ENCODE results near the gene ADH1B.

DNA sequence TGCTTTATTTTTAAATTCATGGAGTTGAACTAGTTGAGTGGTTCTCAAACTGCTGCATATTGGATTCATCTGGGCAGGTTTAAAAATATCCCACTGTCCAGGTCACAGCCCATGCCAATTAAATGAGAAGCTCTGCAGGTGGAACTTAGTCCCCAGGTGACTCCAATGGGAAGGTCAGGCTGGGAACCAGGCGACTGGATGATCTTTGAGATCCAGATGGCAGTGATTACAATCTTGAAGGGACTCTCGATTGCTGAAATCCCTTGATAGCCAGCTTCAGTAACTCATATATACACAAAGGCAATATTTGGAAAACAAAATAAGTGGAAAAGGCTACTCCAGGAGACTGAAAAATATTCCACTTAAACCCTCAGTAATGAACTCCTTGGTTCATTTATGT is 38.5 kb downstream of the ADH1B start:
- TF ChIP-seq, protein P1, sequence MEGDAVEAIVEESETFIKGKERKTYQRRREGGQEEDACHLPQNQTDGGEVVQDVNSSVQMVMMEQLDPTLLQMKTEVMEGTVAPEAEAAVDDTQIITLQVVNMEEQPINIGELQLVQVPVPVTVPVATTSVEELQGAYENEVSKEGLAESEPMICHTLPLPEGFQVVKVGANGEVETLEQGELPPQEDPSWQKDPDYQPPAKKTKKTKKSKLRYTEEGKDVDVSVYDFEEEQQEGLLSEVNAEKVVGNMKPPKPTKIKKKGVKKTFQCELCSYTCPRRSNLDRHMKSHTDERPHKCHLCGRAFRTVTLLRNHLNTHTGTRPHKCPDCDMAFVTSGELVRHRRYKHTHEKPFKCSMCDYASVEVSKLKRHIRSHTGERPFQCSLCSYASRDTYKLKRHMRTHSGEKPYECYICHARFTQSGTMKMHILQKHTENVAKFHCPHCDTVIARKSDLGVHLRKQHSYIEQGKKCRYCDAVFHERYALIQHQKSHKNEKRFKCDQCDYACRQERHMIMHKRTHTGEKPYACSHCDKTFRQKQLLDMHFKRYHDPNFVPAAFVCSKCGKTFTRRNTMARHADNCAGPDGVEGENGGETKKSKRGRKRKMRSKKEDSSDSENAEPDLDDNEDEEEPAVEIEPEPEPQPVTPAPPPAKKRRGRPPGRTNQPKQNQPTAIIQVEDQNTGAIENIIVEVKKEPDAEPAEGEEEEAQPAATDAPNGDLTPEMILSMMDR (IDR thresholded peaks at IDR 0.05; ENCODE audit: borderline replicate concordance, extremely low read depth, low read length, poor library complexity, severe bottlenecking) = no peak
- no peak for TF ChIP-seq EZH2 (IDR thresholded peaks at IDR 0.05; ENCODE audit: borderline replicate concordance, low read depth, low read length, severe bottlenecking)
